Activated T-cell treated with anti-CD3 and anti-CD28 coated beads, Interleukin-2, amount 50 U/mL, for 48 hours (primary cell): ENCODE data around the gene CHRFAM7A.
"Not testable (repeated sequence)": the region's sequence is repeated elsewhere in the genome, so short reads cannot be mapped to it uniquely, and the experiment has no call there.

Experiments used
- DNase-seq, 2 experiments: peaks; one replicate each; pipeline ENCODE4 v3.0.0-alpha.2; 2020

The CHRFAM7A gene

GRCh38 chr15:30315704-30316103 is 77.6 kb downstream of the CHRFAM7A start:
- DNase-seq, result not testable (repeated sequence)

DNA sequence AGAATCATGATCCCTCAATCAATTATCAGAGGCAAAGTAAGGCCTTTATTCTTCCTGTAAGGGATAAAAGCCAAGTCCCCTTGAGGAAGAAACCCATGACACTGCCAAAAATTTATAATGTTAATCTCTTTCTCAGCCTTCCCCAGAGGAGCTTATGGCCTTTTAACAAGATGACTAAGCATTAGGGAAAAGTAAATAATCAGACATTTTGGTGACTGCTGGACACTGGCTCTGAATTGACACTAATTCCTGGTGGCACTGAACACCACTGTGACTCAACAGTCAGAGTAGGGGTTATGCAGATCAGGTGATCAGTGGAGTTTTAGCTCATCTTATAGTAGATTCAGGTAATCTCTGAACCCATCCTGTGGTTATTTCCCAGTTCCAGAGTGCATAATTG is 82.8 kb downstream of the CHRFAM7A start:
- DNase-seq, result not testable (repeated sequence)
